ENCODE measurements around the gene TPM4. TPM values are rescaled to one million over a fixed set of nuclear protein-coding genes. Genes with fewer than 3 reads are reported as not detected.

TPM4 gene
- total and polyA plus RNA-seq, 2 of the 8 experiments (the other 6 are each of a cell fraction or from before 2014, with no cell fraction given) = 160 to 359 TPM

DNA sequence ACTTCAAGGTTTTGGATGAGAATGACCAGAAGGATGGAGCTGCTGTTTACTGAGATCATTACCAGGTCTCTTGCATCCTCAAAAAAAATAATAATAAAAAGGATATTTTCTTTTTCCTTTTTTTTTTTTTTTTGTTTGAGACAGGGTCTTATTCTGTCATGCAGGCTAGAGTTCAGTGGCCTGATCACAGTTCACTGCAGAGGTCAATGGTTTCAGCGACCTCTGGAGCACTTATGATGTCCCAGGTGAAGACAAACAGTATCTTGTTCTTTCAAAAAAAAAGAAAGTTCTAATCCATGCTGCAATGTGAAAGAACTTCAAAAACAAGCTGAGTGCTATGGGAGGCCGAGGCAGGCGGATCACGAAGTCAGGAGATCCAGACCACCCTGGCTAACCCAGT lies 30.4 kb upstream of the TPM4 start:
- H3K23ac ChIP-seq (ENCODE audit: insufficient read length) = no peak overlapping the region
- no peak overlapping the region for H3K4me2 ChIP-seq (ENCODE audit: insufficient read depth in 1 of 2, low read depth in 2 of 2, low read length in 2 of 2)
- no peak overlapping the region for H4K5ac ChIP-seq (ENCODE audit: insufficient read length, low read depth, low read length)
- no peak overlapping the region for H4K8ac ChIP-seq (ENCODE audit: extremely low read depth, insufficient read depth, low read length)
- H4K91ac ChIP-seq (replicated peaks; ENCODE audit: insufficient read length, low read length) = no peak overlapping the region
- H3K4ac ChIP-seq (replicated peaks; ENCODE audit: insufficient read length, low read depth, low read length) = no peak overlapping the region
- no peak overlapping the region for H2BK12ac ChIP-seq (ENCODE audit: low read depth, low read length)
- no peaks in the 10 kb centered on the region; a peak in 1 of 4 replicates for H3K9me3 ChIP-seq (ENCODE audit: insufficient read depth in 2 of 2, low read depth in 1 of 2, low read length in 1 of 2)
- no peaks in the 10 kb centered on the region for H4K20me1 ChIP-seq (replicated peaks in 1 of 2; ENCODE audit: control insufficient read depth in 1 of 2, insufficient read depth in 2 of 2, low read length in 2 of 2)
- FAIRE-seq (no peak), DNase-seq (ENCODE audit: low read depth in 1 of 2, low spot score in 2 of 2) (no peak)
- H3K36me3 ChIP-seq (ENCODE audit: control insufficient read depth in 2 of 4, insufficient read depth in 4 of 4, low read length in 3 of 4) = no peaks in the 10 kb centered on the region
- peaks cover 8% of the 10 kb centered on the region; the same call in 1 of the 2 replicates for H3K23me2 ChIP-seq (ENCODE audit: low read depth, low read length)
- H2AFZ ChIP-seq (ENCODE audit: low read length) = no peak overlapping the region
- no peak overlapping the region for H3K9ac ChIP-seq (replicated peaks in 1 of 4; ENCODE audit: extremely low read depth in 1 of 4, low read depth in 3 of 4, low read length in 3 of 4)
- ChIA-PET CTCF (ENCODE audit: partially characterized antibody) (interaction anchor here (0.6 to 1.4 kb wide), 5 partner anchors 17 to 945 kb away, joined by 3 to 5 read pairs (median 3); no protein-coding TSS in a partner anchor), POLR2A (ENCODE audit: partially characterized antibody) (no interaction called here)
- H2BK15ac ChIP-seq (ENCODE audit: low read length) = no peak overlapping the region
- H2BK20ac ChIP-seq (ENCODE audit: low read length) = no peak overlapping the region
- no peak overlapping the region for H3K4me3 ChIP-seq (ENCODE audit: extremely low read depth in 1 of 4, insufficient read depth in 2 of 4, low read depth in 3 of 4, low read length in 4 of 4)
- H2BK5ac ChIP-seq (ENCODE audit: low read depth, low read length) = no peak overlapping the region
- no peak overlapping the region for H3K18ac ChIP-seq (ENCODE audit: extremely low read depth, low read length)
- no peak overlapping the region for H3K14ac ChIP-seq (ENCODE audit: insufficient read length)
- no peaks in the 10 kb centered on the region for H3K79me2 ChIP-seq (ENCODE audit: control insufficient read depth in 1 of 2, insufficient read depth in 2 of 2, low read length in 2 of 2)
- no peaks in the 10 kb centered on the region for H3K4me1 ChIP-seq (replicated peaks in 1 of 4; ENCODE audit: control insufficient read depth in 3 of 4, insufficient read depth in 4 of 4, low read length in 3 of 4)
- H2AK5ac ChIP-seq (ENCODE audit: low read depth, low read length) = no peak overlapping the region
- H3K27me3 ChIP-seq (replicated peaks in 1 of 4; ENCODE audit: control insufficient read depth in 3 of 4, extremely low read depth in 1 of 4, insufficient read depth in 3 of 4, low read length in 3 of 4) = no peaks in the 10 kb centered on the region
- no peak overlapping the region for H2BK120ac ChIP-seq (replicated peaks; ENCODE audit: low read depth, low read length)
- no peaks in the 10 kb centered on the region for H3K79me1 ChIP-seq (ENCODE audit: low read depth, low read length)
- no peak overlapping the region for H3K27ac ChIP-seq (ENCODE audit: low read depth, low read length)
- no peak overlapping the region for H3K56ac ChIP-seq (replicated peaks; ENCODE audit: insufficient read length, low read depth, low read length)
- 71% methylated on average over 4 of the region's 4 CpGs; no CpG with 5 or more reads in 1 of the 2 experiments for WGBS, 2 experiments (ENCODE audit: extremely low coverage in 1 of 2, insufficient coverage in 1 of 2, insufficient read length in 1 of 2, insufficient replicate concordance in 2 of 2, low coverage in 1 of 2, low lambda C conversion rate in 2 of 2, missing lambda C conversion rate in 1 of 2)
- TF ChIP-seq SP4 (IDR thresholded peaks at IDR 0.05; ENCODE audit: low read length) (no peak), POU5F1 (IDR thresholded peaks at IDR 0.05; ENCODE audit: low read depth, low read length) (no peak), RFX5 (IDR thresholded peaks at IDR 0.05; ENCODE audit: borderline replicate concordance, low read depth, low read length) (no peak), EZH2 (IDR thresholded peaks at IDR 0.05; ENCODE audit: low read depth, low read length, severe bottlenecking) (no peak), SIRT6 (IDR thresholded peaks at IDR 0.05; ENCODE audit: low read length) (no peak), JUND (IDR thresholded peaks at IDR 0.05; ENCODE audit: low read length) (no peak), BCL11A (IDR thresholded peaks at IDR 0.05; ENCODE audit: low read depth in 2 of 2, low read length in 2 of 2) (no peak), CREB1 (IDR thresholded peaks at IDR 0.05) (no peak), FOSL1 (IDR thresholded peaks at IDR 0.05; ENCODE audit: insufficient read depth, low read depth, low read length) (no peak), SIN3A (conservative IDR thresholded peaks at IDR 0.05 in 1 of 2, IDR thresholded peaks at IDR 0.05 in 1 of 2; ENCODE audit: low read depth in 1 of 2, low read length in 2 of 2) (no peak), CTBP2 (IDR thresholded peaks at IDR 0.05; ENCODE audit: borderline replicate concordance, insufficient read depth, insufficient read length, low read length) (no peak), KDM1A (IDR thresholded peaks at IDR 0.05; ENCODE audit: borderline replicate concordance, low read length) (no peak)
- TF ChIP-seq, protein P1, sequence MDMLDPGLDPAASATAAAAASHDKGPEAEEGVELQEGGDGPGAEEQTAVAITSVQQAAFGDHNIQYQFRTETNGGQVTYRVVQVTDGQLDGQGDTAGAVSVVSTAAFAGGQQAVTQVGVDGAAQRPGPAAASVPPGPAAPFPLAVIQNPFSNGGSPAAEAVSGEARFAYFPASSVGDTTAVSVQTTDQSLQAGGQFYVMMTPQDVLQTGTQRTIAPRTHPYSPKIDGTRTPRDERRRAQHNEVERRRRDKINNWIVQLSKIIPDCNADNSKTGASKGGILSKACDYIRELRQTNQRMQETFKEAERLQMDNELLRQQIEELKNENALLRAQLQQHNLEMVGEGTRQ (IDR thresholded peaks at IDR 0.05; ENCODE audit: low read length) = no peak
